ENCODE results near the gene SPESP1. TPM values are rescaled to one million over a fixed set of nuclear protein-coding genes. Genes with fewer than 3 reads are reported as not detected.

SPESP1 gene
- total RNA-seq, 1 donor from 2014 or later: not detected

- Mint-ChIP-seq H3K4me1 (ENCODE audit: low read depth) (peaks cover 4% of the 10 kb centered on the region), H3K27ac (no peak overlapping the region), H3K9me3 (ENCODE audit: low read depth) (no peaks in the 10 kb centered on the region), H3K4me3 (ENCODE audit: low read depth) (no peak overlapping the region), H3K36me3 (ENCODE audit: insufficient read depth) (no peaks in the 10 kb centered on the region), H3K27me3 (no peaks in the 10 kb centered on the region)
- no peak for DNase-seq (ENCODE audit: low spot score, unreplicated experiment)
- TF ChIP-seq, protein P1, sequence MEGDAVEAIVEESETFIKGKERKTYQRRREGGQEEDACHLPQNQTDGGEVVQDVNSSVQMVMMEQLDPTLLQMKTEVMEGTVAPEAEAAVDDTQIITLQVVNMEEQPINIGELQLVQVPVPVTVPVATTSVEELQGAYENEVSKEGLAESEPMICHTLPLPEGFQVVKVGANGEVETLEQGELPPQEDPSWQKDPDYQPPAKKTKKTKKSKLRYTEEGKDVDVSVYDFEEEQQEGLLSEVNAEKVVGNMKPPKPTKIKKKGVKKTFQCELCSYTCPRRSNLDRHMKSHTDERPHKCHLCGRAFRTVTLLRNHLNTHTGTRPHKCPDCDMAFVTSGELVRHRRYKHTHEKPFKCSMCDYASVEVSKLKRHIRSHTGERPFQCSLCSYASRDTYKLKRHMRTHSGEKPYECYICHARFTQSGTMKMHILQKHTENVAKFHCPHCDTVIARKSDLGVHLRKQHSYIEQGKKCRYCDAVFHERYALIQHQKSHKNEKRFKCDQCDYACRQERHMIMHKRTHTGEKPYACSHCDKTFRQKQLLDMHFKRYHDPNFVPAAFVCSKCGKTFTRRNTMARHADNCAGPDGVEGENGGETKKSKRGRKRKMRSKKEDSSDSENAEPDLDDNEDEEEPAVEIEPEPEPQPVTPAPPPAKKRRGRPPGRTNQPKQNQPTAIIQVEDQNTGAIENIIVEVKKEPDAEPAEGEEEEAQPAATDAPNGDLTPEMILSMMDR (IDR thresholded peaks at IDR 0.05; ENCODE audit: unreplicated experiment): no peak
Measured at GRCh38 chr15:68909601-68910100, 20.7 kb upstream of the SPESP1 start.

- H3K27me3 Mint-ChIP-seq: no peaks in the 10 kb centered on the region
- no peak overlapping the region for H3K4me3 Mint-ChIP-seq (ENCODE audit: low read depth)
- peaks cover 4% of the 10 kb centered on the region for H3K4me1 Mint-ChIP-seq (ENCODE audit: low read depth)
- H3K36me3 Mint-ChIP-seq (ENCODE audit: insufficient read depth): no peaks in the 10 kb centered on the region
- H3K27ac Mint-ChIP-seq: no peak overlapping the region
- peaks cover 3% of the 10 kb centered on the region for H3K9me3 Mint-ChIP-seq (ENCODE audit: low read depth)
- DNase-seq (ENCODE audit: low spot score, unreplicated experiment): no peak
- TF ChIP-seq, protein P1 (IDR thresholded peaks at IDR 0.05; ENCODE audit: unreplicated experiment): no peak
Measured at GRCh38 chr15:68910341-68910740, 20.0 kb upstream of the SPESP1 start.

DNA sequence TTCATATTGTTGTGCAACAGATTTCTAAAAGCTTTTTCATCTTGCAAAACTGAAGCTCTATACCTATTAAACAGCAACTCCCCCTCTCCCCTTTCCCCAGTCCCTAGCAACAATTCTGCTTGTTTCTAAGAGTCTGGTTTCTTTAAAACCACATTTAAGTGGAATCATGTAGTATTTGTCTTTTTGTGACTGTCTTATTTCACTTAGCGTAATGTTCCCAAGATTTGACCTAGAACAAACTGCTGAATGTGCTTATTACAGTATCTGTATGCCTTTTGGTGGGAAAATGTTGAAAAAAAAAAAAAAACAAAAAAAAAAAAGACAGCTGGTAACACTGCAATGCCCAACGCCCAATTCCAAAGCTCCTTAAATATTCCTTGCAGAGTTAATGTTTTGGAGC lies 19.5 kb upstream of the SPESP1 start:
- TF ChIP-seq, protein P1 (IDR thresholded peaks at IDR 0.05; ENCODE audit: unreplicated experiment): no peak
- Mint-ChIP-seq H3K27me3 (no peaks in the 10 kb centered on the region), H3K4me3 (ENCODE audit: low read depth) (no peak overlapping the region), H3K9me3 (ENCODE audit: low read depth) (peaks cover 6% of the 10 kb centered on the region), H3K4me1 (ENCODE audit: low read depth) (peaks cover 4% of the 10 kb centered on the region), H3K36me3 (ENCODE audit: insufficient read depth) (no peaks in the 10 kb centered on the region), H3K27ac (no peak overlapping the region)
- DNase-seq (ENCODE audit: low spot score, unreplicated experiment): no peak

- H3K27ac Mint-ChIP-seq: no peak overlapping the region
- no peaks in the 10 kb centered on the region for H3K36me3 Mint-ChIP-seq (ENCODE audit: insufficient read depth)
- H3K4me3 Mint-ChIP-seq (ENCODE audit: low read depth): no peak overlapping the region
- H3K27me3 Mint-ChIP-seq: peaks cover 12% of the 10 kb centered on the region
- H3K4me1 Mint-ChIP-seq (ENCODE audit: low read depth): no peaks in the 10 kb centered on the region
- DNase-seq (ENCODE audit: low spot score, unreplicated experiment): no peak
- TF ChIP-seq, protein P1 (IDR thresholded peaks at IDR 0.05; ENCODE audit: unreplicated experiment): no peak
- no peaks in the 10 kb centered on the region for H3K9me3 Mint-ChIP-seq (ENCODE audit: low read depth)
Measured at GRCh38 chr15:68921926-68922325, 8.4 kb upstream of the SPESP1 start.

GRCh38 chr15:68924866-68925560 lies 5.3 kb upstream of the SPESP1 start:
- TF ChIP-seq, protein P1 (IDR thresholded peaks at IDR 0.05; ENCODE audit: unreplicated experiment): peak; percentile 90
- Mint-ChIP-seq H3K36me3 (ENCODE audit: insufficient read depth) (no peaks in the 10 kb centered on the region), H3K9me3 (ENCODE audit: low read depth) (peaks cover 4% of the 10 kb centered on the region), H3K4me1 (ENCODE audit: low read depth) (no peaks in the 10 kb centered on the region), H3K27me3 (peaks cover 12% of the 10 kb centered on the region), H3K4me3 (ENCODE audit: low read depth) (no peak overlapping the region), H3K27ac (no peak overlapping the region)
- peak; percentile 64 for DNase-seq (ENCODE audit: low spot score, unreplicated experiment)

Measured in progenitor cell of endocrine pancreas (in vitro differentiated cells).